K562 (cell line): ENCODE results near the gene ABCG1. TPM values are rescaled to one million over a fixed set of nuclear protein-coding genes. Genes with fewer than 3 reads are reported as not detected.

ENCODE experiments used
- FOS ChIP-seq: IDR thresholded peaks from 3 replicates; pipeline ENCODE4 v1.6.1; 2011; ENCODE audit not compliant: insufficient read length; ENCODE audit errors: extremely low read depth
- TCF3 ChIP-seq: sonication (generic); formaldehyde crosslinking; IDR thresholded peaks from 2 replicates; pipeline ENCODE4 v1.4.0; 2020; ENCODE audit warnings: mild to moderate bottlenecking, missing genetic modification reagents
- ZNF609 ChIP-seq: sonication (generic); formaldehyde crosslinking; IDR thresholded peaks from 2 replicates; pipeline ENCODE4 v1.8.1; 2023; ENCODE audit warnings: missing genetic modification reagents, mild to moderate bottlenecking, borderline replicate concordance
- polyA plus RNA-seq, 8 experiments: library from polyadenylated mRNA; depleted of rRNA in 4 of 8; stranded (reverse) in 5 of 8; unstranded in 3 of 8; fragments of >200 nt; fragmentation: Nextera tagmentation in 2 of 8; fragmentation: Illumina TruSeq in 1 of 8; extraction: Ambion mirVana in 2 of 8; extraction: Trizol in 1 of 8; gene quantifications; 2 replicates each; pipeline versions ENCODE4 v1.2.1 to v1.2.3, GENCODE V29; 2011 to 2014; ENCODE audit warnings: inconsistent platforms in 1 of 8, missing spikeins in 1 of 8
- total RNA-seq, 7 experiments: library from RNA; depleted of rRNA in 6 of 7; stranded (reverse); fragments of >200 nt in 6 of 7; fragmentation: Illumina TruSeq in 2 of 7; extraction: Trizol in 2 of 7; gene quantifications; 2 replicates each; pipeline versions ENCODE4 v1.2.1 to v1.2.3, GENCODE V29; 2011 to 2021; ENCODE audit warnings: low replicate concordance in 1 of 7
- TF ChIP-seq, protein P1 (sequence below): fragments of 450-650 bp; IDR thresholded peaks from 2 replicates; pipeline ENCODE4 v1.6.1; 2016; ENCODE audit warnings: mild to moderate bottlenecking

The ABCG1 gene
- total and polyA plus RNA-seq, 9 of the 15 experiments (the other 6 are each of a cell fraction or from before 2014, with no cell fraction given) = 0.04 to 0.09 TPM; not detected in 7

- TF ChIP-seq, protein P1, sequence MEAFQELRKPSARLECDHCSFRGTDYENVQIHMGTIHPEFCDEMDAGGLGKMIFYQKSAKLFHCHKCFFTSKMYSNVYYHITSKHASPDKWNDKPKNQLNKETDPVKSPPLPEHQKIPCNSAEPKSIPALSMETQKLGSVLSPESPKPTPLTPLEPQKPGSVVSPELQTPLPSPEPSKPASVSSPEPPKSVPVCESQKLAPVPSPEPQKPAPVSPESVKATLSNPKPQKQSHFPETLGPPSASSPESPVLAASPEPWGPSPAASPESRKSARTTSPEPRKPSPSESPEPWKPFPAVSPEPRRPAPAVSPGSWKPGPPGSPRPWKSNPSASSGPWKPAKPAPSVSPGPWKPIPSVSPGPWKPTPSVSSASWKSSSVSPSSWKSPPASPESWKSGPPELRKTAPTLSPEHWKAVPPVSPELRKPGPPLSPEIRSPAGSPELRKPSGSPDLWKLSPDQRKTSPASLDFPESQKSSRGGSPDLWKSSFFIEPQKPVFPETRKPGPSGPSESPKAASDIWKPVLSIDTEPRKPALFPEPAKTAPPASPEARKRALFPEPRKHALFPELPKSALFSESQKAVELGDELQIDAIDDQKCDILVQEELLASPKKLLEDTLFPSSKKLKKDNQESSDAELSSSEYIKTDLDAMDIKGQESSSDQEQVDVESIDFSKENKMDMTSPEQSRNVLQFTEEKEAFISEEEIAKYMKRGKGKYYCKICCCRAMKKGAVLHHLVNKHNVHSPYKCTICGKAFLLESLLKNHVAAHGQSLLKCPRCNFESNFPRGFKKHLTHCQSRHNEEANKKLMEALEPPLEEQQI = no peak
- TF ChIP-seq ZNF609 (no peak), FOS (no peak), TCF3 (CRISPR knock-in tag) (no peak)
- TF ChIP-seq, all 486 proteins: peak for 0
Observed at GRCh38 chr21:42331660-42332059, 112.7 kb downstream of the ABCG1 start (continued).
